T-cell (primary cell): Measurements from ENCODE around the gene BEST2. TPM values are rescaled to one million over a fixed set of nuclear protein-coding genes. Genes with fewer than 3 reads are reported as not detected.

Experiments
- ATAC-seq, 4 experiments: fragments of 200-7000 bp in 3 of 4; fragments of 150-1000 bp in 1 of 4; cut with Tn5 transposase; replicated peaks in 1 of 4; 1 replicate in 3 of 4; 2 replicates in 1 of 4; pipeline ENCODE4 v1.10.0; 2021; ENCODE audit warnings: moderate library complexity in 3 of 4, mild to moderate bottlenecking in 2 of 4, moderate number of reproducible peaks in 1 of 4
- CTCF ChIA-PET, 2 donors: fragments of 300-600 bp; sonication (Branson Sonifier 250); formaldehyde crosslinking; loops; one replicate each; lab custom pipeline; 2022; ENCODE audit warnings: antibody characterized with exemption in 2 of 2; lab: Charles Lee
- POLR2A ChIA-PET, 2 donors: fragments of 300-600 bp; sonication (Branson Sonifier 250); formaldehyde crosslinking; loops; one replicate each; lab custom pipeline; 2022; ENCODE audit warnings: antibody characterized with exemption in 2 of 2; lab: Charles Lee
- DNase-seq, 35 experiments: peaks; one replicate each; pipeline versions ENCODE4 v3.0.0 to v3.0.0-alpha.2; 2013 to 2023
- H3K27ac ChIP-seq: one replicate; pipeline ENCODE4 v1.5.1; 2013; ENCODE audit warnings: low read length
- H3K27me3 ChIP-seq, 2 experiments: replicated peaks in 1 of 2; 1 replicate in 1 of 2; 2 replicates in 1 of 2; pipeline versions ENCODE4 v1.6.1 to v1.7.0; 2013; ENCODE audit warnings: low read length in 1 of 2, mixed read lengths in 1 of 2; ENCODE audit not compliant: control insufficient read depth in 2 of 2, insufficient read depth in 2 of 2; ENCODE audit errors: extremely low read depth in 1 of 2
- H3K36me3 ChIP-seq, 2 donors: 1 replicate in 1 of 2; 2 replicates in 1 of 2; pipeline versions ENCODE4 v1.6.1 to v1.7.0; 2013; ENCODE audit warnings: low read length in 1 of 2; ENCODE audit not compliant: control insufficient read depth in 2 of 2, insufficient read depth in 1 of 2; ENCODE audit errors: extremely low read depth in 1 of 2
- H3K4me1 ChIP-seq, 2 experiments: 1 replicate in 1 of 2; 2 replicates in 1 of 2; pipeline versions ENCODE4 v1.6.1 to v1.7.0; 2013; ENCODE audit warnings: low read length in 2 of 2, mixed read lengths in 1 of 2; ENCODE audit not compliant: insufficient read depth in 2 of 2, control insufficient read depth in 1 of 2; ENCODE audit errors: extremely low read depth in 1 of 2
- H3K4me3 ChIP-seq, 2 donors: 1 replicate in 1 of 2; 2 replicates in 1 of 2; pipeline versions ENCODE4 v1.5.1 to v1.7.0; 2013; ENCODE audit warnings: mild to moderate bottlenecking in 2 of 2, low read length in 1 of 2, moderate library complexity in 1 of 2; ENCODE audit not compliant: control insufficient read depth in 1 of 2; ENCODE audit errors: extremely low read depth in 1 of 2
- H3K9me3 ChIP-seq: 2 replicates; pipeline ENCODE4 v1.7.0; 2013
- H3K27ac Mint-ChIP-seq, 2 donors: one replicate each; pipeline ENCODE4 v1.8.0; 2020 to 2021; ENCODE audit warnings: mild to moderate bottlenecking in 2 of 2, mixed read lengths in 2 of 2
- H3K27me3 Mint-ChIP-seq, 2 donors: one replicate each; pipeline ENCODE4 v1.8.0; 2021 to 2022; ENCODE audit warnings: mixed read lengths in 2 of 2
- H3K36me3 Mint-ChIP-seq: one replicate; pipeline ENCODE4 v1.8.0; 2021; ENCODE audit warnings: mixed read lengths
- H3K4me1 Mint-ChIP-seq, 3 donors: one replicate each; pipeline ENCODE4 v1.8.0; 2020 to 2022; ENCODE audit warnings: mixed read lengths in 3 of 3, mild to moderate bottlenecking in 1 of 3
- H3K4me3 Mint-ChIP-seq, 3 donors: one replicate each; pipeline ENCODE4 v1.8.0; 2020 to 2022; ENCODE audit warnings: mild to moderate bottlenecking in 3 of 3, mixed read lengths in 3 of 3, moderate library complexity in 3 of 3
- H3K9me3 Mint-ChIP-seq, 3 donors: one replicate each; pipeline ENCODE4 v1.8.0; 2020 to 2022; ENCODE audit warnings: mixed read lengths in 3 of 3
- WGBS: methylation state at CpG from one replicate; pipeline ENCODE4 v1.1.5; 2013; ENCODE audit warnings: missing lambda C conversion rate; ENCODE audit not compliant: insufficient coverage; 5-methylcytosine and 5-hydroxymethylcytosine counted together
- total RNA-seq, 35 experiments: library from RNA in 6 of 35; stranded (reverse) in 6 of 35; fragments of 120-200 nt in 1 of 35; gene quantifications; one replicate each; pipeline versions ENCODE4 v1.2.1 to v1.2.4 and lab custom pipeline; 2013 to 2026

BEST2 gene
- total RNA-seq, 5 donors from 2014 or later (not counting 1 experiment from before 2014, with no cell fraction given): 0.16 TPM; not detected in 4

DNA sequence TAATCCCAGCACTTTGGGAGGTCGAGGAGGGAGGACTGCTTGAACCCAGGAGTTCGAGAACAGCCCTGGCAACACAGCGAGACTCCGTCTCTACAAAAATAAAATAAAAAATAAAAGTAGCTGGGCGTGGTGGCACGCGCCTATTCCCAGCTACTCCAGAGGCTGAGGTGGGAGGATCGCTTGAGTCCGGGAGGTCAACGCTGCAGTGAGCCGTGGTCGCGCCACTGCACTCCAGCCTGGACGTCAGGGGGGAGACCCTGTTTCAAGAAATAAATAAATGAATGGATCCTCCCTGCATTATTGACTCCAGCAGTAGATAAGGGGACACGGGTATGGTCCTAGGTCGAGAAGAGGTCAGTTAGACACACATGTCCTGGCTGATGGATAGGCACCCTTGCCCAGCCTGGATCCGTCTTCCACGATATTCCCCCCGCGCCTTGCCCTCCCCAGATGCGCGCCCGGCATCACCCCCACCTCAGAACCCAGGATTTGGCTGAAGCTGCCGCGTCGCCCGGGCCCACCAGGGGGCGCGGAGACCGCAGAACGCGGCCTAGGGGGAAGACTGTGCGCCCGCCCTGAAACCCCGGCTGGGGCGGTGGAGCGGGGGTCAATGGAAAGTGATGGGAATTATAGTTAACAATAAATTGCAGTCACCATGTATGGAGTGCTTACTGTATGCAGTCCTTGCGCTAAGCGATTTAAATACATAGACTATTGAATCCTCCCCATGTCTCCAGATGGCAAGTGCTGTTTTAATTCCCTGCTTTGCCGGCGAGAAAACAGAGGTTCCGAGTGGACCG lies 25.8 kb downstream of the BEST2 start:
- no peaks in the 10 kb centered on the region for H3K9me3 Mint-ChIP-seq

DNA sequence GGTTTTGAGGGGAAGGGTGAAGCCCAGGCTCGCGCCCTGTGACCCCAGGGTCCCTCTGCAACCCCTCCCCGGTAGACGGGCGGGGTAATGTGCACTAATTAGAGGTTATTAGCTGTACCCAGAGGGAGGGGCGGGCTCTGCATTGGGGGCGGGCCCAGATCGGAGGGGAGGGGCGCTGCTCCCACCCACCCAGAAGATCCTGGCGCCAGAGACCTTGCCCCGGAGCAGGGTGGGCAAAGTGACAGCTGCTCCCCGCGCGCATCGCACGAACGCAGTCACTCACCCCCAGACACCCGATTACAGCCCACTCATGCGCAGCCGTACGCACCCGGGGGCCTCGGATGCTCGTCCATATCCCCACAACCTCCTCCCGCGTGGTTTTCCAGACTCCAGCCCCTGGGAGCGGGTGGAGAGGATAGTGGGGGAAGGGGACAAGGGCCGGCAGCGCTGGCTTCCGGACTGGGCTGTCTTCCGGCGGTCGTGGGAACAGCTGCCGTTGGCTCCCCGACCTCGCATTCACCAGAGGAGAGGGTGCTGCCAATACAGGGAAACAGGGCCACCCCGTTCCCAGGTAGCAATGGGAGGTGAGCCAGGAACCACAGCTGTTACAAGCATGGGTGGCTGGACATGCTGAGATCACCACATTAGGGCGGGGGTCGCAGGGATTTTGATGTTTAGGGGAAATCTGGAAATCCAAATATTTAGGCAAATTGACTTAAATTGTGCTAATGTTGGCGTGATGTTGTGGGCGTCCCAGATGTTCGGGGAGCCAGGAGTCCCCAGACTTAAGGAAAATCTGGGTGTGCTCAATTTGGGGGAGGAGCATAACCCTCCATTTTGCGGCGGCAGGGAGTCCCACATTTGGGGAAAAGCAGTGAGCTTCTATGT lies 26.7 kb downstream of the BEST2 start:
- Mint-ChIP-seq H3K4me1 (peaks cover 38 to 46% (median 41%) of the 10 kb centered on the region in 3 donors), H3K9me3 (no peaks in the 10 kb centered on the region), H3K27ac (peak overlapping the region; percentile 88), H3K36me3 (no peaks in the 10 kb centered on the region), H3K4me3 (peak overlapping the region; percentile 77 to 83 (median 82)), H3K27me3 (no peaks in the 10 kb centered on the region)
- Histone ChIP-seq H3K27me3 (no peaks in the 10 kb centered on the region), H3K4me3 (peak overlapping the region; percentile 65 to 88), H3K27ac (peak overlapping the region; percentile 89), H3K9me3 (no peaks in the 10 kb centered on the region), H3K36me3 (no peaks in the 10 kb centered on the region), H3K4me1 (peaks cover 16 to 70% of the 10 kb centered on the region in 2 experiments)
- ChIA-PET CTCF (interaction anchor here (0.9 to 4.1 kb wide), 8 partner anchors 13 to 28 kb away, joined by 3 to 32 read pairs (median 5); partner anchors contain the start of genes JUNB (in 1 of the 2) and RNASEH2A (in 1 of the 2)), POLR2A (interaction anchor here (0.7 to 2.8 kb wide), 2 partner anchors 13 to 18 kb away, joined by 4 to 10 read pairs; partner anchors contain the start of gene JUNB (in 1 of the 2))
- 5% methylated on average over 19 of the region's 44 CpGs for WGBS
- peak in 15 of 35 experiments; percentile 23 to 63 (median 46) for DNase-seq
- no peak for ATAC-seq

More for the DNA sequence above, 25.8 kb downstream of the BEST2 start:
- 10% methylated on average over 35 of the region's 43 CpGs for WGBS
- H3K27me3 ChIP-seq: no peaks in the 10 kb centered on the region
- peaks cover 38 to 46% (median 41%) of the 10 kb centered on the region in 3 donors for H3K4me1 Mint-ChIP-seq
- H3K27ac ChIP-seq: peak overlapping the region; percentile 89
- ATAC-seq: peak in 3 of 4 experiments; percentile 30 to 31 (median 31)
- DNase-seq: peak; percentile 51 to 90 (median 71)
- H3K36me3 ChIP-seq: no peaks in the 10 kb centered on the region
- no peaks in the 10 kb centered on the region for H3K9me3 ChIP-seq
- CTCF ChIA-PET: interaction anchor here (1.7 to 4.1 kb wide), 6 partner anchors 14 to 20 kb away, joined by 4 to 32 read pairs (median 12); partner anchors contain the start of gene JUNB (in 1 of the 2)
- peaks cover 13 to 62% of the 10 kb centered on the region in 2 experiments for H3K4me1 ChIP-seq
- peak overlapping the region; percentile 65 to 88 for H3K4me3 ChIP-seq
- peak overlapping the region; percentile 88 for H3K27ac Mint-ChIP-seq
- POLR2A ChIA-PET: interaction anchor here (0.6 to 2.8 kb wide), 6 partner anchors 14 to 74 kb away, joined by 4 to 10 read pairs (median 6); partner anchors contain the start of gene JUNB (in 1 of the 2)
- no peaks in the 10 kb centered on the region for H3K27me3 Mint-ChIP-seq
- H3K36me3 Mint-ChIP-seq: no peaks in the 10 kb centered on the region
- peak overlapping the region; percentile 77 to 83 (median 82) for H3K4me3 Mint-ChIP-seq

DNA sequence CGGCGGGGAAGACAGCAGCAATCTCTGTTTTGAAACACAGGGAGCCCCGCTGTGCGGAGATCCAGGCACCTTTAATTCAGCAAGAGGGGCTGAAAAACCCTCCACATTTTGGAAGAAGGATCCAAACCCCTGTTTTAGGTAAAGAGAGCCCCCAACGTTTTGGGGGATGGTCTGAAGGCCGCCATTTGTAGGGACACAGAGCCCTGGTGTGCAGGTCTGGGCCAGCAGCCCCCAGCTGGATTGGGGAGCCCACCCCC lies 27.2 kb downstream of the BEST2 start:
- no peaks in the 10 kb centered on the region for H3K27me3 Mint-ChIP-seq
- POLR2A ChIA-PET: interaction anchor here (0.7 to 2.8 kb wide), 2 partner anchors 13 to 17 kb away, joined by 4 to 10 read pairs; partner anchors contain the start of gene JUNB (in 1 of the 2)
- WGBS: no CpG with 5 or more reads among the region's 6 CpGs

DNA sequence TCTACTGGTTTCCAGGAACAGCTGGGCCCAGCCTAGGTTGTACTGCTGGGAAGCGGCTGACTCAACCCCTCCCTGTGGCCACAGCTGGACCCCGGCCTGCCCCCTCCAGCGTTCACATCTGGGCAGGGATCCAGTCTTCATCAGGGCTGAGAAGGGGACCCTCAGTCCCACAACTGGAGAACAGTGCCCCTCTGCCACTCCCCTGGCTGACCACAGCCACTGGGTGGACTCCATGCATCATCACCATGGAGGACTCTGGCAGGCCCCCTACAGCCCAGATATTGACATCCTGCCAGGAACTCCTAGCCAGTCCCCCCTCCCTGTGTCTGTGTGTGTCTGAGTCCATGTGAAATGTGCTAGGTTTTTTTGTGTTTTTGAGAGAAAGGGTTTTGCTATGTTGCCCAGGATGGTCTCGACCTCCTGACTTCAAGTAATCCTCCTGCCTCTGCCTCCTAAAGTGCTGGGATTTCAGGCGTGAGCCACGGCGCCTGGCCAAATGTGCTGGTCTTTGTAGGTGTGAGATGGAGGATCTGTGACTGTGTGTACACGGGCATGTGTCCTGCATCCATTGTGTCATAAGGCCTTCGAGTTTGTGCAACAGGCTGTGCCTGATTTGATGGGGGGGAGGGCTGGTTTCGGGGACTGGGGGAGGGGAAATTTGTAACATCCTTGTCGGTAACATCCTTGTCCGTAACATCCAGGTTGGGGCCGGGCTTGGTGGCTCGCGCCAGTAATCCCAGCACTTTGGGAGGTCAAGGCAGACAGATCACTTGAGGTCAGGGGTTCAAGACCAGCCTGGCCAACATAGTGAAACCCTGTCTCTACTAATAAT lies 27.8 kb downstream of the BEST2 start:
- Histone ChIP-seq H3K4me3 (no peak overlapping the region), H3K27me3 (no peaks in the 10 kb centered on the region), H3K36me3 (no peaks in the 10 kb centered on the region), H3K4me1 (peaks cover 25 to 81% of the 10 kb centered on the region in 2 experiments), H3K27ac (peak overlapping the region; percentile 89), H3K9me3 (no peaks in the 10 kb centered on the region)
- ChIA-PET POLR2A (no interaction called here), CTCF (interaction anchor here (1.0 to 3.2 kb wide), 5 partner anchors 15 to 19 kb away, joined by 3 to 32 read pairs (median 4); no protein-coding TSS in a partner anchor)
- H3K4me3 Mint-ChIP-seq: peak overlapping the region; percentile 25 to 83 (median 55)
- ATAC-seq (no peak), DNase-seq (no peak)
- H3K9me3 Mint-ChIP-seq: no peaks in the 10 kb centered on the region
- peaks cover 41 to 46% (median 43%) of the 10 kb centered on the region in 3 donors for H3K4me1 Mint-ChIP-seq
- H3K27me3 Mint-ChIP-seq: no peaks in the 10 kb centered on the region
- H3K36me3 Mint-ChIP-seq: no peaks in the 10 kb centered on the region
- peak overlapping the region; percentile 88 for H3K27ac Mint-ChIP-seq
- 84% methylated on average over 14 of the region's 15 CpGs for WGBS

More for the DNA sequence above, 27.2 kb downstream of the BEST2 start:
- peaks cover 41 to 46% (median 43%) of the 10 kb centered on the region in 3 donors for H3K4me1 Mint-ChIP-seq
- Histone ChIP-seq H3K9me3 (no peaks in the 10 kb centered on the region), H3K4me1 (peaks cover 22 to 76% of the 10 kb centered on the region in 2 experiments), H3K27me3 (no peaks in the 10 kb centered on the region), H3K4me3 (peak overlapping the region in 1 of 2 donors; percentile 88), H3K36me3 (no peaks in the 10 kb centered on the region), H3K27ac (peak overlapping the region; percentile 89)
- ATAC-seq: no peak
- H3K4me3 Mint-ChIP-seq: peak overlapping the region; percentile 77 to 83 (median 82)
- H3K9me3 Mint-ChIP-seq: no peaks in the 10 kb centered on the region
- H3K36me3 Mint-ChIP-seq: no peaks in the 10 kb centered on the region
- H3K27ac Mint-ChIP-seq: peak overlapping the region; percentile 88
- no peak for DNase-seq
- CTCF ChIA-PET: interaction anchor here (0.9 to 3.2 kb wide), 7 partner anchors 13 to 27 kb away, joined by 3 to 32 read pairs (median 4); partner anchors contain the start of genes JUNB (in 1 of the 2) and RNASEH2A (in 1 of the 2)

DNA sequence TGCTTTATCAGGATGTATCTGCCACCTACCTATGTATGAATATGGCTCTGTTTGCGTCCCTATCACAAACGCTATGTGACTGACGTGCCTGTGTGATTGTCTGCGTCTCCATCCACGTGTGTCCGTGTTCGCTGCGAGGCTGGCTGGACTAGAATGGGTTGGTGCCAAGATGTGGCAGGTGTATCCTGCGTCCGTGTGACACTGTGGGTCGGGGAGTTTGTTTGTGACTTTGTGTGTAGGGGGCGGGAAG lies 30.5 kb downstream of the BEST2 start:
- POLR2A ChIA-PET: interaction anchor here (0.8 to 2.7 kb wide), 4 partner anchors 9 to 338 kb away, joined by 3 to 45 read pairs (median 6); partner anchors contain the start of gene JUNB (in 2 of the 2)
- Histone ChIP-seq H3K4me3 (peak overlapping the region; percentile 48 to 66), H3K9me3 (no peaks in the 10 kb centered on the region), H3K36me3 (no peaks in the 10 kb centered on the region), H3K27me3 (no peaks in the 10 kb centered on the region), H3K4me1 (peaks cover 46 to 86% of the 10 kb centered on the region in 2 experiments), H3K27ac (peak overlapping the region; percentile 100)
- 0% methylated on average over 11 of the region's 12 CpGs for WGBS
- Mint-ChIP-seq H3K9me3 (no peaks in the 10 kb centered on the region), H3K27ac (peak overlapping the region; percentile 100), H3K4me1 (peaks cover 33 to 46% (median 43%) of the 10 kb centered on the region in 3 donors), H3K27me3 (no peaks in the 10 kb centered on the region), H3K4me3 (peak overlapping the region; percentile 85 to 95 (median 89)), H3K36me3 (no peaks in the 10 kb centered on the region)
- ATAC-seq: peak in 2 of 4 experiments; percentile 44 to 79
- CTCF ChIA-PET: interaction anchor here in 1 of 2 donors (0.7 to 2.1 kb wide), 3 partner anchors 10 to 73 kb away, joined by 3 to 20 read pairs (median 10); partner anchors contain the start of gene JUNB
- peak in 7 of 35 experiments; percentile 93 to 97 (median 95) for DNase-seq
